Omental fat pad (tissue), 4 donors: Measurements from ENCODE around the gene CTTNBP2. TPM values are rescaled to one million over a fixed set of nuclear protein-coding genes. Genes with fewer than 3 reads are reported as not detected.

Experiments used
- ATAC-seq: fragments of 150-250 bp; one replicate; pipeline ENCODE4 v1.9.1; 2016; ENCODE audit warnings: mild to moderate bottlenecking, moderate library complexity; ENCODE audit not compliant: low FRiP score
- DNase-seq: peaks from one replicate; pipeline ENCODE4 v3.0.0-alpha.2; 2019; ENCODE audit warnings: low spot score
- total RNA-seq, 4 donors: library from RNA; depleted of rRNA; stranded (reverse); fragments of >200 nt; gene quantifications; one replicate each; pipeline ENCODE4 v1.1.0, GENCODE V29; 2016
- TF ChIP-seq, protein P1 (sequence below), 3 donors: fragments of 450-650 bp; IDR thresholded peaks; one replicate each; pipeline ENCODE4 v1.5.1; 2016 to 2017; ENCODE audit warnings: antibody characterized with exemption in 3 of 3, mild to moderate bottlenecking in 3 of 3, moderate library complexity in 2 of 3

CTTNBP2 gene
- total RNA-seq, 4 donors from 2014 or later: 4.7 to 15.1 (median 13.0) TPM

DNA sequence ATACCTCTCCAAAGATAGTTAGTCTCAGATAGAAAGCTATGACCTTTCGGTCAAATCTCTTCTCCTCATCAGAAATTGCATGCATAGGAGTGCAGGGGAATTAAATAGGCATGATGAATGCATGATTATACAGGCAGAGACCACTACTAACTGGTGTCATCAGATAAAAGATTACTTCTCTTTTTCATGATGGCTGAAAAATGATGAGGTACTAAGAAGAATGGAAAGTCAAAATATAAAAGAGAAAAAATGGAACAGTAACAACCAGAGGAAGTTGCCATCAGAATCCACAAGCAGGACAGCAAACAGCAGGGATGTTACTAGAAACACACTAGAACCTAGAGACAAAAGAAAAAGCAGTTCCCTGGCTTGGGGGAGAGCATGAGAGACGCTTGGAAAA is 31.6 kb downstream of the CTTNBP2 start:
- ATAC-seq (no peak), DNase-seq (no peak)
- TF ChIP-seq, protein P1, sequence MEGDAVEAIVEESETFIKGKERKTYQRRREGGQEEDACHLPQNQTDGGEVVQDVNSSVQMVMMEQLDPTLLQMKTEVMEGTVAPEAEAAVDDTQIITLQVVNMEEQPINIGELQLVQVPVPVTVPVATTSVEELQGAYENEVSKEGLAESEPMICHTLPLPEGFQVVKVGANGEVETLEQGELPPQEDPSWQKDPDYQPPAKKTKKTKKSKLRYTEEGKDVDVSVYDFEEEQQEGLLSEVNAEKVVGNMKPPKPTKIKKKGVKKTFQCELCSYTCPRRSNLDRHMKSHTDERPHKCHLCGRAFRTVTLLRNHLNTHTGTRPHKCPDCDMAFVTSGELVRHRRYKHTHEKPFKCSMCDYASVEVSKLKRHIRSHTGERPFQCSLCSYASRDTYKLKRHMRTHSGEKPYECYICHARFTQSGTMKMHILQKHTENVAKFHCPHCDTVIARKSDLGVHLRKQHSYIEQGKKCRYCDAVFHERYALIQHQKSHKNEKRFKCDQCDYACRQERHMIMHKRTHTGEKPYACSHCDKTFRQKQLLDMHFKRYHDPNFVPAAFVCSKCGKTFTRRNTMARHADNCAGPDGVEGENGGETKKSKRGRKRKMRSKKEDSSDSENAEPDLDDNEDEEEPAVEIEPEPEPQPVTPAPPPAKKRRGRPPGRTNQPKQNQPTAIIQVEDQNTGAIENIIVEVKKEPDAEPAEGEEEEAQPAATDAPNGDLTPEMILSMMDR (IDR thresholded peaks at IDR 0.05): no peak

DNA sequence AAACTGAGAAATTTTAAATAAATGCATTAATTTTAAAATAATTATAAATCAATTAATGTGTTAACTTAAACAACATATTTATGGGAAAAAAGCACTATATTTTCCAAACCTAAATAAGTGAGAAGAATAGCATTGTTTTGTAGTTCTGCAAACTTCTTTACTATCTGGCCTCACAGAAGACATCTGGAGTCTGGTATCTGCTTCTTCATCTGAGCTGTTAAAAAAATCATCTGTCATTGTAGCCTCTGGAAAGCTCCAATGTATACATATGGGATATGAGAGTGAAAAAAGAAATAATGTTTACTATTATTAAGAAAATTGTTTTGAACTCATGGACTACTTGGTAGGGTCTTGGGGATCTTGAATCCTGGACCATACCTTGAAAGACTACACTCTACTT is 32.2 kb downstream of the CTTNBP2 start:
- ATAC-seq (no peak), DNase-seq (no peak)
- TF ChIP-seq, protein P1 (IDR thresholded peaks at IDR 0.05): no peak

- TF ChIP-seq, protein P1 (IDR thresholded peaks at IDR 0.05): no peak
- no peak for DNase-seq
- no peak for ATAC-seq
Observed at GRCh38 chr7:117839507-117839906, 33.7 kb downstream of the CTTNBP2 start.

DNA sequence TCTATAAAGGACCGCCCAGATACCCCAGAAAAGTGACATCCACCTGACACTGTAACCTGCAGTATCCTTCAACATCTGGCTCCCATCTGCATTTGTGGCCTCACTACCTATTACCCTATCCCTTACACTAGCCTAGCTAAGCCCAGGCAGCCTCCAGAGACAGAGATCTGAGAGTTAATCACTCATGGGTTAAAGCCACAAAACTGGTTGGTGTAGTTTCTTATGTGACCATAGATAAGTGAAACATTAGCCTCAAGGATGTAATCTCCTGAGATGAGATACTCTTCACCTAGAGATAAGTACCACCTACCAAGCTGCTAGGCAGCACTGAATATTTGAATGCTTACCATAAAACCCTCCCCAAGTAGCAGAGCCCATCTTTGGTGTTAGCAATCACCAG is 35.4 kb downstream of the CTTNBP2 start:
- ATAC-seq (no peak), DNase-seq (no peak)
- TF ChIP-seq, protein P1 (IDR thresholded peaks at IDR 0.05): no peak

GRCh38 chr7:117835016-117835664 is 38.1 kb downstream of the CTTNBP2 start:
- ATAC-seq: no peak
- no peak for DNase-seq

DNA sequence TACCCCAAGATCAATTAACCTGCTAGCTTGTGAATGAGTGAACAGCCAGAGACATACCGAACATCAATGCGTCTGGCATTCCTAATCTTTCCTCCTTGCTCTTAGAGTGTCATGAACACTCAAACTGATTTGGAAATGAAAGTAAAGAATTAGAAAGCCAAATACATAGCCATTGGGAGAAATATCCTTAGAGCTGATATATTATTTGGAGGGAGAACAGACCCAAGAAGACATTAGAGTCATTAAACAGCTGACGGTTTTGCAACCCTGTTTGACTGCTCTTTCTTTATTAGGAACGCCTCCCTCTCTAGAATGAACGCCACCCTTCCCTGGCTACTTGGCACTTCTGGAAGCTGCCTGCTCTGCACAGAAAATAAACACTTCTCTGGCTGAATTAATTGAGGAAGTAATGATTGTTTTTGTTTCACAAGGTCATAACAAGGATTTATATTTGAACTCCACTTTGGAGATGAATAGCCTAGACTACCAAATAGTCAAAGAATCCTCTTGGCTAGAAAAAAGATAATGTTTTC is 42.8 kb downstream of the CTTNBP2 start:
- DNase-seq: no peak
- no peak for ATAC-seq
- TF ChIP-seq, protein P1 (IDR thresholded peaks at IDR 0.05): no peak

More at GRCh38 chr7:117835016-117835664, 38.1 kb downstream of the CTTNBP2 start:
- TF ChIP-seq, protein P1 (IDR thresholded peaks at IDR 0.05): no peak
